ENCODE data around the gene JMJD1C. TPM values are rescaled to one million over a fixed set of nuclear protein-coding genes. Genes with fewer than 3 reads are reported as not detected.

Gene JMJD1C
- total and polyA plus RNA-seq, 10 of the 15 experiments (the other 5 are each of a cell fraction or from before 2014, with no cell fraction given): 31.2 to 83.3 (median 49.5) TPM

DNA sequence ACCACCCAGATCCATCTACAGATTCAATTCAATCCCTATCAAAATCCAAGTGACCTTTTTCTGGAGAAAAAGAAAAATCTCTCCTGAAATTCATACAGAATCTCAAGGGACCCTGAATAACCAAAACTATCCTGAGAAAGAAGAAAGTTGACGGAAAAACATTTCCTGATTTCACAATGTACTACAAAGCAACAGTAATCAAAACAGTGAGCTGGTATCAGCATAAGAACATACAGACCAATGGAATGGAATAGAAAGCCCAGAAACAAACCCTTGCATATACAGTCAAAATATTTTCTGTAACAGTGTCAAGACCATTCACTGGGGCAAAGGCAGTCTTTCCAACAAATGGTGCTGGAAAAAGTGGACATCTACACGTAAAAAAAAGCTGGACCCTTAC, 89.9 kb downstream of the JMJD1C start:
- Histone ChIP-seq H3K27me3 (replicated peaks in 1 of 2; ENCODE audit: control insufficient read depth in 2 of 2, insufficient read depth in 2 of 2, low read length in 1 of 2) (no peaks in the 10 kb centered on the region), H4K20me1 (ENCODE audit: control insufficient read depth, insufficient read depth) (no peaks in the 10 kb centered on the region), H3K9ac (ENCODE audit: control insufficient read depth, insufficient read depth, low read length) (no peak overlapping the region), H3K4me2 (ENCODE audit: control insufficient read depth, insufficient read depth) (no peak overlapping the region), H3K9me3 (replicated peaks; ENCODE audit: control insufficient read depth, insufficient read depth, low read length) (no peaks in the 10 kb centered on the region; the same call in 2 of the 3 replicates), H3K27ac (ENCODE audit: control insufficient read depth, insufficient read depth) (no peak overlapping the region), H2AFZ (ENCODE audit: control insufficient read depth, low read depth, low read length) (no peak overlapping the region), H3K79me2 (ENCODE audit: control insufficient read depth, insufficient read depth, low read length) (peaks cover 7% of the 10 kb centered on the region), H3K4me1 (ENCODE audit: control insufficient read depth, insufficient read depth, low read length) (peaks cover 7% of the 10 kb centered on the region), H3K4me3 (no peak overlapping the region), H3K36me3 (ENCODE audit: control insufficient read depth in 2 of 2, insufficient read depth in 2 of 2, low read length in 1 of 2) (no peaks in the 10 kb centered on the region; a peak in 1 of 4 replicates)
- in situ Hi-C loops (cut with MboI): no loop called here
- WGBS (ENCODE audit: insufficient coverage, insufficient replicate concordance, low lambda C conversion rate, missing lambda C conversion rate): 100% methylated on average over 2 of the region's 2 CpGs
- TSS peak; percentile 13 for BruUV-seq (replicated peaks)
- no peak for ATAC-seq
- intact Hi-C loops (cut with micrococcal nuclease; ENCODE audit: unreplicated experiment): loop anchor here (5.0 kb wide), 2 partner anchors 109 to 164 kb away; no protein-coding TSS in a partner anchor
- ChIA-PET CTCF (interaction anchor here (0.7 to 1.4 kb wide), 5 partner anchors 10 to 345 kb away, joined by 3 to 4 read pairs (median 3); no protein-coding TSS in a partner anchor), RAD21 (ENCODE audit: unreplicated experiment) (interaction anchor here (0.6 to 3.0 kb wide), 5 partner anchors 14 to 109 kb away, joined by 3 to 7 read pairs (median 3); no protein-coding TSS in a partner anchor), SMC1A (ENCODE audit: uncharacterized antibody, unreplicated experiment) (interaction anchor here (0.9 to 2.8 kb wide), 11 partner anchors 9 to 444 kb away, joined by 3 to 11 read pairs (median 3); no protein-coding TSS in a partner anchor), POLR2A (interaction anchor here (0.6 to 1.5 kb wide), 3 partner anchors 16 to 118 kb away, joined by 3 to 5 read pairs (median 3); no protein-coding TSS in a partner anchor)
- no peak for FAIRE-seq
- DNase-seq (ENCODE audit: low read depth, low spot score): no peak
- no peak for TF ChIP-seq POLR2AphosphoS2 (IDR thresholded peaks at IDR 0.05; ENCODE audit: low read depth, low read length)
- no peak for TF ChIP-seq EP300 (IDR thresholded peaks at IDR 0.05; ENCODE audit: borderline replicate concordance in 1 of 2, control insufficient read depth in 1 of 2, low read depth in 2 of 2, low read length in 2 of 2)
- TF ChIP-seq PML (IDR thresholded peaks at IDR 0.05; ENCODE audit: low read length): no peak
- TF ChIP-seq CEBPB (IDR thresholded peaks at IDR 0.05; ENCODE audit: borderline replicate concordance in 1 of 2, low read depth in 2 of 2, low read length in 2 of 2): no peak
- TF ChIP-seq, protein P1, sequence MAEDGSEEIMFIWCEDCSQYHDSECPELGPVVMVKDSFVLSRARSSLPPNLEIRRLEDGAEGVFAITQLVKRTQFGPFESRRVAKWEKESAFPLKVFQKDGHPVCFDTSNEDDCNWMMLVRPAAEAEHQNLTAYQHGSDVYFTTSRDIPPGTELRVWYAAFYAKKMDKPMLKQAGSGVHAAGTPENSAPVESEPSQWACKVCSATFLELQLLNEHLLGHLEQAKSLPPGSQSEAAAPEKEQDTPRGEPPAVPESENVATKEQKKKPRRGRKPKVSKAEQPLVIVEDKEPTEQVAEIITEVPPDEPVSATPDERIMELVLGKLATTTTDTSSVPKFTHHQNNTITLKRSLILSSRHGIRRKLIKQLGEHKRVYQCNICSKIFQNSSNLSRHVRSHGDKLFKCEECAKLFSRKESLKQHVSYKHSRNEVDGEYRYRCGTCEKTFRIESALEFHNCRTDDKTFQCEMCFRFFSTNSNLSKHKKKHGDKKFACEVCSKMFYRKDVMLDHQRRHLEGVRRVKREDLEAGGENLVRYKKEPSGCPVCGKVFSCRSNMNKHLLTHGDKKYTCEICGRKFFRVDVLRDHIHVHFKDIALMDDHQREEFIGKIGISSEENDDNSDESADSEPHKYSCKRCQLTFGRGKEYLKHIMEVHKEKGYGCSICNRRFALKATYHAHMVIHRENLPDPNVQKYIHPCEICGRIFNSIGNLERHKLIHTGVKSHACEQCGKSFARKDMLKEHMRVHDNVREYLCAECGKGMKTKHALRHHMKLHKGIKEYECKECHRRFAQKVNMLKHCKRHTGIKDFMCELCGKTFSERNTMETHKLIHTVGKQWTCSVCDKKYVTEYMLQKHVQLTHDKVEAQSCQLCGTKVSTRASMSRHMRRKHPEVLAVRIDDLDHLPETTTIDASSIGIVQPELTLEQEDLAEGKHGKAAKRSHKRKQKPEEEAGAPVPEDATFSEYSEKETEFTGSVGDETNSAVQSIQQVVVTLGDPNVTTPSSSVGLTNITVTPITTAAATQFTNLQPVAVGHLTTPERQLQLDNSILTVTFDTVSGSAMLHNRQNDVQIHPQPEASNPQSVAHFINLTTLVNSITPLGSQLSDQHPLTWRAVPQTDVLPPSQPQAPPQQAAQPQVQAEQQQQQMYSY (CRISPR knock-in tag; IDR thresholded peaks at IDR 0.05): no peak
- TF ChIP-seq ZNF274 (IDR thresholded peaks at IDR 0.05; ENCODE audit: insufficient read depth, insufficient read length): no peak
- no peak for TF ChIP-seq ASH2L (IDR thresholded peaks at IDR 0.05; ENCODE audit: borderline replicate concordance, low read depth)
- TF ChIP-seq SMARCA5 (IDR thresholded peaks at IDR 0.05): no peak
- TF ChIP-seq FOS (IDR thresholded peaks at IDR 0.05; ENCODE audit: borderline replicate concordance, extremely low read depth, insufficient read length): no peak
- TF ChIP-seq, protein P2, sequence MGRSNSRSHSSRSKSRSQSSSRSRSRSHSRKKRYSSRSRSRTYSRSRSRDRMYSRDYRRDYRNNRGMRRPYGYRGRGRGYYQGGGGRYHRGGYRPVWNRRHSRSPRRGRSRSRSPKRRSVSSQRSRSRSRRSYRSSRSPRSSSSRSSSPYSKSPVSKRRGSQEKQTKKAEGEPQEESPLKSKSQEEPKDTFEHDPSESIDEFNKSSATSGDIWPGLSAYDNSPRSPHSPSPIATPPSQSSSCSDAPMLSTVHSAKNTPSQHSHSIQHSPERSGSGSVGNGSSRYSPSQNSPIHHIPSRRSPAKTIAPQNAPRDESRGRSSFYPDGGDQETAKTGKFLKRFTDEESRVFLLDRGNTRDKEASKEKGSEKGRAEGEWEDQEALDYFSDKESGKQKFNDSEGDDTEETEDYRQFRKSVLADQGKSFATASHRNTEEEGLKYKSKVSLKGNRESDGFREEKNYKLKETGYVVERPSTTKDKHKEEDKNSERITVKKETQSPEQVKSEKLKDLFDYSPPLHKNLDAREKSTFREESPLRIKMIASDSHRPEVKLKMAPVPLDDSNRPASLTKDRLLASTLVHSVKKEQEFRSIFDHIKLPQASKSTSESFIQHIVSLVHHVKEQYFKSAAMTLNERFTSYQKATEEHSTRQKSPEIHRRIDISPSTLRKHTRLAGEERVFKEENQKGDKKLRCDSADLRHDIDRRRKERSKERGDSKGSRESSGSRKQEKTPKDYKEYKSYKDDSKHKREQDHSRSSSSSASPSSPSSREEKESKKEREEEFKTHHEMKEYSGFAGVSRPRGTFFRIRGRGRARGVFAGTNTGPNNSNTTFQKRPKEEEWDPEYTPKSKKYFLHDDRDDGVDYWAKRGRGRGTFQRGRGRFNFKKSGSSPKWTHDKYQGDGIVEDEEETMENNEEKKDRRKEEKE (IDR thresholded peaks at IDR 0.05): no peak
- TF ChIP-seq CBFB (IDR thresholded peaks at IDR 0.05; ENCODE audit: low read depth): no peak
- TF ChIP-seq CBX5 (IDR thresholded peaks at IDR 0.05; ENCODE audit: low read depth): no peak
- TF ChIP-seq WRNIP1 (IDR thresholded peaks at IDR 0.05; ENCODE audit: borderline replicate concordance, low read depth, low read length): no peak
- TF ChIP-seq IRF4 (IDR thresholded peaks at IDR 0.05; ENCODE audit: low read depth, low read length): no peak
- TF ChIP-seq, protein P3, sequence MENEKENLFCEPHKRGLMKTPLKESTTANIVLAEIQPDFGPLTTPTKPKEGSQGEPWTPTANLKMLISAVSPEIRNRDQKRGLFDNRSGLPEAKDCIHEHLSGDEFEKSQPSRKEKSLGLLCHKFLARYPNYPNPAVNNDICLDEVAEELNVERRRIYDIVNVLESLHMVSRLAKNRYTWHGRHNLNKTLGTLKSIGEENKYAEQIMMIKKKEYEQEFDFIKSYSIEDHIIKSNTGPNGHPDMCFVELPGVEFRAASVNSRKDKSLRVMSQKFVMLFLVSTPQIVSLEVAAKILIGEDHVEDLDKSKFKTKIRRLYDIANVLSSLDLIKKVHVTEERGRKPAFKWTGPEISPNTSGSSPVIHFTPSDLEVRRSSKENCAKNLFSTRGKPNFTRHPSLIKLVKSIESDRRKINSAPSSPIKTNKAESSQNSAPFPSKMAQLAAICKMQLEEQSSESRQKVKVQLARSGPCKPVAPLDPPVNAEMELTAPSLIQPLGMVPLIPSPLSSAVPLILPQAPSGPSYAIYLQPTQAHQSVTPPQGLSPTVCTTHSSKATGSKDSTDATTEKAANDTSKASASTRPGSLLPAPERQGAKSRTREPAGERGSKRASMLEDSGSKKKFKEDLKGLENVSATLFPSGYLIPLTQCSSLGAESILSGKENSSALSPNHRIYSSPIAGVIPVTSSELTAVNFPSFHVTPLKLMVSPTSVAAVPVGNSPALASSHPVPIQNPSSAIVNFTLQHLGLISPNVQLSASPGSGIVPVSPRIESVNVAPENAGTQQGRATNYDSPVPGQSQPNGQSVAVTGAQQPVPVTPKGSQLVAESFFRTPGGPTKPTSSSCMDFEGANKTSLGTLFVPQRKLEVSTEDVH (IDR thresholded peaks at IDR 0.05; ENCODE audit: low read depth, partially characterized antibody): no peak

Data from GM12878 (cell line).